Activated gamma-delta T cell treated with Interleukin-2 at 50 U/mL for 16 hours (primary cell): ENCODE results near the gene BSG.
"Not testable (repeated sequence)": the region's sequence is repeated elsewhere in the genome, so short reads cannot be mapped to it uniquely, and the experiment has no call there.

ENCODE experiments used
- DNase-seq: peaks from one replicate; pipeline ENCODE4 v3.0.0-alpha.2; 2020

The BSG gene

GRCh38 chr19:623974-624373 is 51.6 kb downstream of the BSG start:
- no peak for DNase-seq

GRCh38 chr19:624433-625109 is 52.2 kb downstream of the BSG start:
- no peak for DNase-seq

GRCh38 chr19:625257-625656 is 52.9 kb downstream of the BSG start:
- DNase-seq = no peak

GRCh38 chr19:626566-626965 is 54.2 kb downstream of the BSG start:
- DNase-seq = not testable (repeated sequence)

- no peak for DNase-seq
Observed at GRCh38 chr19:628168-628567, 55.8 kb downstream of the BSG start.

- DNase-seq = not testable (repeated sequence)
Observed at GRCh38 chr19:629515-629914, 57.1 kb downstream of the BSG start.

- DNase-seq = no peak
Observed at GRCh38 chr19:629961-630714, 57.7 kb downstream of the BSG start.

GRCh38 chr19:632579-633067 is 60.2 kb downstream of the BSG start:
- no peak for DNase-seq
